ENCODE results near the gene CWF19L2. TPM values are rescaled to one million over a fixed set of nuclear protein-coding genes. Genes with fewer than 3 reads are reported as not detected.
A peak's percentile ranks its signal among the peaks of the same experiment; 100 is the strongest.
"Not testable (repeated sequence)": the region's sequence is repeated elsewhere in the genome, so short reads cannot be mapped to it uniquely, and the experiment has no call there.

Gene CWF19L2
- total RNA-seq, 8 experiments from 2014 or later, result 12.7 to 23.6 (median 15.4) TPM

DNA sequence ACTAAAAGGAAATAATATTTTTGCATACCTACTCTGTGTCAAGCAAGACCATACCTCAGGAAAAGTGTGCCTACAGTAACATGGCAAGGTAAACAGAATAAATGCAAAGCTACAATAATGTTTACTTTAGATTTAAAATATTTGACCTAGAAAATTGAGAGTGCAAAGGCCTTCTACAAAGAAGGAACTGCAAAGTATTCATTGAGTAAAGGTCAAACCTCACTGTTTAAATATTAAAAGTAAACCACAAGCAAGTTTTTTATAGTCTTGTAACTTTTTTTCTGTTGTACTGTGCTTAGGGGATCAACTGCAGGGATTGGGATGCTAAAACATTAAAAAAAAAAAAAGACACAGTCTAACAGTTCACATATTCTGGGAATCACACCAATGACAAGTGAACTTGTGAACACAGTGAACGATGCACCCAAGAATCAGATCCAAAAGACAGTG lies 48.8 kb downstream of the CWF19L2 start:
- Histone ChIP-seq H3K4me3 (no peak overlapping the region), H3K27ac (no peak overlapping the region), H3K4me1 (replicated peaks in 1 of 2) (no peaks in the 10 kb centered on the region)
- ATAC-seq (replicated peaks in 6 of 8), result no peak
- in situ Hi-C loops (cut with MboI; ENCODE audit: low pct_unique_long_range_greater_than_20kb in 2 of 9, low sequenced_read_pairs in 9 of 9, unreplicated experiment in 9 of 9), result no loop called here
- 82 to 100% (median 100%) methylated on average over 1 of the region's 1 CpG; no CpG with 5 or more reads in 3 of the 10 experiments for WGBS, 10 experiments

DNA sequence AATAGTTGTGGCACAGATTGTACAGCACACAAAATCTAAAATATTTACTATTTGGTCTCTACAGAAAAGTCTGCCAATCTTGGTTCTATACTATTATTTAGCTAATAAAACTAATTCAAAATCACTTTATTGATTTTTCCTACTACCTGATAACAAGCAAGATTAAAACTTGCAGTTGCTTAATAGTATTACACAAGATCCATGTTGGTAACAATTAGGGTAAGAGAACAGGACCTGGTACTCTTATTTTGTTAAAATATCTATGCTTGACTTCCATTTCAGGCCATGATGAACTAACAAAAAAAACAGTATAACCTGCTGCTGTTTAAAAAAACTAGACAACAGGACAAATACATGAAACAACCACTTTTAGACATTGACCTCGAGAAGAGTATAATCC lies 52.4 kb downstream of the CWF19L2 start:
- in situ Hi-C loops (cut with MboI; ENCODE audit: low pct_unique_long_range_greater_than_20kb in 2 of 9, low sequenced_read_pairs in 9 of 9, unreplicated experiment in 9 of 9), result no loop called here
- 20 to 92% (median 75%) methylated on average over 1 of the region's 1 CpG for WGBS, 10 experiments

DNA sequence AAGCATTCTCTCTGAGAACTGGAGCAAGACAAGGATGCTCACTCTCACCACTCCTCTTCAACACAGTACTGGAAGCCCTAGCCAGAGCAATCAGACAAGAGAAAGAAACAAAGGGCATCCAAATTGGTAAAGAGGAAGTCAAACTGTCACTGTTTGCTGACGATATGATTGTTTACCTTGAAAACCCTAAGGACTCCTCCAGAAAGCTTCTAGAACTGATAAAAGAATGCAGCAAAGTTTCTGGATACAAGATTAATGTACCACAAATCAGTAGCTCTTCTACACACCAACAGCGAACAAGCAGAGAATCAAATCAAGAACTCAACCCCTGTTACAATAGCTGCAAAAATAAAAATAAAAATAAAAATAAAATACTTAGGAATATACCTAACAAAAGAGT lies 56.5 kb downstream of the CWF19L2 start:
- ATAC-seq (replicated peaks in 6 of 8); H3K4me1 ChIP-seq (replicated peaks in 1 of 2); H3K27ac ChIP-seq; H3K4me3 ChIP-seq; in situ Hi-C loops (cut with MboI; ENCODE audit: low pct_unique_long_range_greater_than_20kb in 2 of 9, low sequenced_read_pairs in 9 of 9, unreplicated experiment in 9 of 9): not testable (repeated sequence)
- 69 to 100% (median 100%) methylated on average over 1 to 2 of the region's 2 CpGs; no CpG with 5 or more reads in 1 of the 10 experiments for WGBS, 10 experiments

More for the DNA sequence above, 52.4 kb downstream of the CWF19L2 start:
- Histone ChIP-seq H3K4me3 (no peak overlapping the region), H3K27ac (no peak overlapping the region), H3K4me1 (replicated peaks in 1 of 2) (no peaks in the 10 kb centered on the region)
- no peak for ATAC-seq (replicated peaks in 6 of 8)

DNA sequence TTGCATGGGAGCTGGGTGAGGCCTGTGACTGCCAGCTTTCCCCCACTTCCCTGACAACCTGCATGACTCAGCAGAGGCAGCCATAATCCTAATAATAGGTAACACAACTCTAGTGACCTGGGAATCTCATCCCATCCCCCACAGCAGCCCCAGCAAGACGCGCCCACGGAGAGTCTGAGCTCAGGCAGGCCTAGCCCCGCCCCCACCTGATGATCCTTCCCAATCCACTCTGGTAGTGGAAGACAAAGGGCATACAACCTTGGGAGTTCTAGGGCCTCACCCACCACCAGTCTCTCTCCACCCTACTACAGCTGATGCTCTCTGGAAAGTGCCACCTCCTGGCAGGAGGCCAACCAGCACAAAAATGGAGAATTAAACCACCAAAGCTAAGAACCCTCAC lies 60.3 kb downstream of the CWF19L2 start:
- Histone ChIP-seq H3K4me1 (replicated peaks in 1 of 2) (no peaks in the 10 kb centered on the region), H3K27ac (no peak overlapping the region), H3K4me3 (no peak overlapping the region)
- in situ Hi-C loops (cut with MboI; ENCODE audit: low pct_unique_long_range_greater_than_20kb in 2 of 9, low sequenced_read_pairs in 9 of 9, unreplicated experiment in 9 of 9), result no loop called here
- WGBS, 10 experiments, result no CpG with 5 or more reads among the region's 4 CpGs
- ATAC-seq (replicated peaks in 6 of 8), result no peak

DNA sequence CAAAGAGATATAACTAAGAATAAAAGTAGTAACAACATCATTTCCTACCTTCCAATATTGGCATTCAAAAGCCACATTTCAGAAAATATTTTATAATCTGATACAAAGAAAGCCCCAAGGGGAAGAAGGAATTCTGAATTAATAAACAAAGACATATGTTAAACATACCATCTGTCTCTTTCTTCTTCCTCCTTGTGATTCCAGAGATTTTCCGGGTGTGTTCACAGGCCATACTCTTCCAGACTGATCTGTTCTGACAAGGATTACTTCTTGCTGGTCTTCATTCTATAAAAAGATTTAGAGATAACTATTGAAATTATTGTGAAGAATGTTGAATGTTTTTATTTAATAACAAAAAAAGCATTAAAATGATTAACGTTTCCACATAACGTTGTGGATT lies 65.0 kb downstream of the CWF19L2 start:
- Histone ChIP-seq H3K4me3 (no peak overlapping the region), H3K27ac (no peak overlapping the region), H3K4me1 (replicated peaks in 1 of 2) (no peaks in the 10 kb centered on the region)
- in situ Hi-C loops (cut with MboI; ENCODE audit: low pct_unique_long_range_greater_than_20kb in 2 of 9, low sequenced_read_pairs in 9 of 9, unreplicated experiment in 9 of 9), result no loop called here
- 22 to 100% (median 94%) methylated on average over 2 to 3 of the region's 3 CpGs for WGBS, 10 experiments
- no peak for ATAC-seq (replicated peaks in 6 of 8)

DNA sequence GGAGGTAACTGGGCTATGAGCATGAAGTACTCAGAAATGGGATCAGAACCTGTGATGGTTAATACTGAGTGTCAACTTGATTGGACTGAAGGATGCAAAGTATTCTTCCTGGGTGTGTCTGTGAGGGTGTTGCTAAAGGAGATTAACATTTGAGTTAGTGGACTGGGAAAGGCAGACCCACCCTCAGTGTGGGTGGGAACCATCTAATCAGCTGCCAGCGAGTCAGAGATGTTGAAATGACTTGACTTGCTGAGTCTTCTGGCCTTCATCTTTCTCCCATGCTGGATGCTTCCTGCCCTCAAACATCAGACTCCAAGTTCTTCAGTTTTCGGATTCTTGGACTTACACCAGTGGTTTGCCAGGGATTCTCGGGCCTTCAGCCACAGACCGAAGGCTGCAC lies 66.9 kb downstream of the CWF19L2 start:
- ATAC-seq (replicated peaks in 6 of 8), result peak in 2 of 8 experiments; percentile 69 to 90
- WGBS, 10 experiments, result 71 to 100% (median 89%) methylated on average over 1 to 4 of the region's 4 CpGs; no CpG with 5 or more reads in 4 of the 10 experiments
- H3K4me3 ChIP-seq; in situ Hi-C loops (cut with MboI; ENCODE audit: low pct_unique_long_range_greater_than_20kb in 2 of 9, low sequenced_read_pairs in 9 of 9, unreplicated experiment in 9 of 9); H3K4me1 ChIP-seq (replicated peaks in 1 of 2); H3K27ac ChIP-seq: not testable (repeated sequence)

DNA sequence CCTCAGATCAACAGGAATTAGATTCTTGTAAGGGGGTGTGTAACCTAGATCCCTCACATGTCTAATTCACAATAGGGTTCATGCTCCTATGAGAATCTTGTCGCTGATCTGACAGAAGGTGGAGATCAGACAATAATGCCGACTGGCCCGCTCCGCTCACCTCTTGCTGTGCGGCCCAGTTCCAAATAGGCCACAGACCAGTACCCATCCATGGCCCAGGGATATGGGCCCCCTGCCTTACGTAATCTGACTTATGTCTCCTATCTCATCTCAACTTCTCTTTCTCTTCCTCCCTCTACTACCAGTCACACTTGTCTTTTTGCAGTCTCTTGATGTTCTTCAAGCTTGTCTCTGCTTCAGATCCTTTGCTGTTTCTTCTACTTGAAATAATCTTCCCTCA lies 70.0 kb downstream of the CWF19L2 start:
- in situ Hi-C loops (cut with MboI; ENCODE audit: low pct_unique_long_range_greater_than_20kb in 2 of 9, low sequenced_read_pairs in 9 of 9, unreplicated experiment in 9 of 9), result no loop called here
- Histone ChIP-seq H3K4me1 (replicated peaks in 1 of 2) (no peaks in the 10 kb centered on the region), H3K27ac (no peak overlapping the region), H3K4me3 (no peak overlapping the region)
- WGBS, 10 experiments, result 80 to 100% (median 98%) methylated on average over 1 to 6 of the region's 6 CpGs; no CpG with 5 or more reads in 2 of the 10 experiments
- ATAC-seq (replicated peaks in 6 of 8), result no peak

DNA sequence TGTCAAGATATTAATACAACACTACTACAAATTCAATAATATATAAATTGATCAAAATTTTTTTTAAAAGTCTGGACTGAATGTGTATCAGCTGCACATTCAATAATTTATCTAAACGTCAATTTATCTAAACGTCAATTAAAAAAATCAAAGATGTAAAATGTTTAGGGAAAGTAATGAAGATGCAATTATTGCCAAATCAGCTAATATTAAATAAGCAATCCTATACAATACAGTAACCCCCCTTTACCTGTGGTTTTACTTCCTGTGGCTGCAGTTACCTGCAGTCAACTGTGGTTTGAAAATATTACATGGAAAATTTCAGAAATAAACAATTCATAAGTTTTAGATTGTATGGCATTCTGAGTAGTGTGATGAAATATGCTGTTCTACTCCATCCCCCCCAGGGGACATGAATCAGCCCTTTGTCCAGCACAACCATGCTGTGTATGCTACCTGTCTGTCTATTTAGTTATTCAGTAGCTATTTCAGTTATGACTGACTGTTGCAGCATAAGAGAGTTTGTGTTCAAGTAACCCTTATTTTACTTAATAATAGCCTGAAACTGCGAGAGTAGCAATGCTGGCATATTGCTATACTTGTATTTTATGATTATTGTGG lies 72.2 kb downstream of the CWF19L2 start:
- 92 to 100% (median 99%) methylated on average over 2 to 3 of the region's 3 CpGs for WGBS, 10 experiments
- H3K27ac ChIP-seq, result no peak overlapping the region
- no peaks in the 10 kb centered on the region for H3K4me1 ChIP-seq (replicated peaks in 1 of 2)
- no peak overlapping the region for H3K4me3 ChIP-seq
- peak in 1 of 8 experiments; percentile 44 for ATAC-seq (replicated peaks in 6 of 8)
- in situ Hi-C loops (cut with MboI; ENCODE audit: low pct_unique_long_range_greater_than_20kb in 2 of 9, low sequenced_read_pairs in 9 of 9, unreplicated experiment in 9 of 9), result no loop called here

DNA sequence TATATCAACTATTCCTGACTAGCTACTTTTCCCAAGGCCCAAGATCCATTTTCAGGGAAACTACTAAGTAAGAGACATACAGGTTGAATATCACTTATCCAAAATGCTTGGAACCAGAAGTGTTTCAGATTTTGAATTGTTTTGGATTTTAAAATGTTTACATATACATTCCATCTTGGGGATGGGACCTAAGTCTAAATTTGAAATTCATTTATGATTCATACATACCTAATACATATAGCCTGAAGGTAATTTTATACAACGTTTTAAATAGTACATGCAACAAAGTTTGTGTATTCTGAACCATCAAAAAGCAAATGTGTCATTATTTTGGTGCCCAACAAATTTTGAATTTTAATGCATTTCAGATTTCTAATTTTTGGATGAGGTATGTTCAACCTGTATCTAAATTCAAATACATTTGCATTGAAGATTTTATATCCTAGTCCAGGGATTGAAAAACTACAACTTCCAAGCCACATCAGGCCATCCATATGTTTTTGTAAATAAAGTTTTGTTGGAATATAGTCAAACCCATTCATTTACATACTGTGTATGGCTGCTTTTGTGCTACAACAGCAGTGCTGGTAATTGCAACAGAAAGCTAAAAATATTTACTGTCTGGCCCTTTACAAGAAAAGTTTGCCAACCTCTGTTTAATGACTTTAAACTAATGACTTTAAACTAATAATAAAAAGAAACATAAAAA lies 73.3 kb downstream of the CWF19L2 start:
- 0 to 100% (median 86%) methylated on average over 1 of the region's 1 CpG; no CpG with 5 or more reads in 1 of the 10 experiments for WGBS, 10 experiments
- Histone ChIP-seq H3K4me1 (replicated peaks in 1 of 2) (no peaks in the 10 kb centered on the region), H3K4me3 (no peak overlapping the region), H3K27ac (no peak overlapping the region)
- in situ Hi-C loops (cut with MboI; ENCODE audit: low pct_unique_long_range_greater_than_20kb in 2 of 9, low sequenced_read_pairs in 9 of 9, unreplicated experiment in 9 of 9), result no loop called here
- peak in 2 of 8 experiments; percentile 24 to 81 for ATAC-seq (replicated peaks in 6 of 8)

DNA sequence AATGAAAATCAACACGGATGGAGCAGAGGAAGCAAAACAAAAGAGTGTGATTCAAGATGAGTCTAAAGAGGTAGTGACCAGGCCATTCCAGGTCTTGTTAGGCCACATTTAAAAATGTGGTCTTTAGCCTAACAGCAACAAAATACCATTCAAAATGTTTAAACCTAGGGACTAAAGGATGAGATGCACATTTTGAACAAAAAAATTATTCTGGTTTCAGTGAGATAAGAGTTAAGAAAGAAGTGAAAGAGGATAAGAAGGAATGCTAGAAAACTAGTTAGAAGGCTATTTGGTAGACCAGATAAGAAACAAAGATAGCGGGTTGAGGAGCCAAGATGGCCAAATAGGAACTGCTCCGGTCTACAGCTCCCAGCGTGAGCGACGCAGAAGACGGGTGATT lies 85.2 kb downstream of the CWF19L2 start:
- no peak for ATAC-seq (replicated peaks in 6 of 8)
- no peak overlapping the region for H3K4me3 ChIP-seq
- no peaks in the 10 kb centered on the region for H3K4me1 ChIP-seq (replicated peaks in 1 of 2)
- H3K27ac ChIP-seq, result no peak overlapping the region
- in situ Hi-C loops (cut with MboI; ENCODE audit: low pct_unique_long_range_greater_than_20kb in 2 of 9, low sequenced_read_pairs in 9 of 9, unreplicated experiment in 9 of 9), result no loop called here
- whole genome bisulfite sequencing, 10 experiments, result 72 to 100% (median 92%) methylated on average over 1 to 6 of the region's 7 CpGs; no CpG with 5 or more reads in 4 of the 10 experiments

DNA sequence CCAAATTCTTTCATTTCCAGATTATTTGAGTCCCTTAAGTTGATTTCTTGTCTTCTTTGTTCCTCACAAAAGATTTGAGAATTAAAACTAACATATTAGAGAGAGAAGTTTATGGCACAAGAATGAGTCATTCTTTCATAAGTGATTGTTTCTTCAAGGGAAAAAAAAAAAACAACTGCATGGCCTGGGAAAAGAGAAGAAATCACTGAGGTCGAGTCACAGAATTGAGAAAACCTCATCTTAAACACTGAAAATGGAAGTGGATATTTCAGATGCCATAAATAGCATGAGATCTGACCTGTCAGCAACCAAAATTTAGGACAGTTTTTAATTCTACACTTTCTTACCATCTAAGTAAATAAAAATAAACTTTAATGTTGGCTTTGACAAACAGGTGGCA lies 87.2 kb downstream of the CWF19L2 start:
- WGBS, 10 experiments, result 11 to 83% (median 46%) methylated on average over 1 of the region's 1 CpG; no CpG with 5 or more reads in 2 of the 10 experiments
- Histone ChIP-seq H3K4me1 (replicated peaks in 1 of 2) (no peaks in the 10 kb centered on the region), H3K27ac (no peak overlapping the region), H3K4me3 (no peak overlapping the region)
- in situ Hi-C loops (cut with MboI; ENCODE audit: low pct_unique_long_range_greater_than_20kb in 2 of 9, low sequenced_read_pairs in 9 of 9, unreplicated experiment in 9 of 9), result no loop called here
- peak in 1 of 8 experiments; percentile 49 for ATAC-seq (replicated peaks in 6 of 8)

DNA sequence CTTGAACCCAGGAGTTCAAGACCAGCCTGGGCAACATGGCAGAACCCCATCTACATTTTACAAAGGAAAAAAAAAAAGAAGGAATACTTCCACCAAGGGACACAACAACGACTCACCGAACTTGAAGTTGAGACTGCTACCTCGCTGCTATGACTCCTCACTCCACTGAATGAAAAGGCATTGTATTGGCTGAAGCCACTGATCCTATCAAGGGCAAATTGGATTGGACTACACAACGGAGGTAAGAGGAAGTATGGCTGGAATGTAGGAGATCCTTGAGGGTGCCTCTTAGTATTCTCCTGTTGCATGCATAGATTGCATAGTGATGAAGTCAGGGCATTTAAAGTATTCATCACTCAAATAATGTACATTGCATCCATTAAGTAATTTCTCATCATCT lies 97.9 kb downstream of the CWF19L2 start:
- ATAC-seq (replicated peaks in 6 of 8), result no peak
- no peak overlapping the region for H3K4me3 ChIP-seq
- no peak overlapping the region for H3K27ac ChIP-seq
- WGBS, 10 experiments, result 67 to 100% (median 93%) methylated on average over 3 to 4 of the region's 4 CpGs; no CpG with 5 or more reads in 3 of the 10 experiments
- H3K4me1 ChIP-seq (replicated peaks in 1 of 2), result no peaks in the 10 kb centered on the region
- in situ Hi-C loops (cut with MboI; ENCODE audit: low pct_unique_long_range_greater_than_20kb in 2 of 9, low sequenced_read_pairs in 9 of 9, unreplicated experiment in 9 of 9), result no loop called here

DNA sequence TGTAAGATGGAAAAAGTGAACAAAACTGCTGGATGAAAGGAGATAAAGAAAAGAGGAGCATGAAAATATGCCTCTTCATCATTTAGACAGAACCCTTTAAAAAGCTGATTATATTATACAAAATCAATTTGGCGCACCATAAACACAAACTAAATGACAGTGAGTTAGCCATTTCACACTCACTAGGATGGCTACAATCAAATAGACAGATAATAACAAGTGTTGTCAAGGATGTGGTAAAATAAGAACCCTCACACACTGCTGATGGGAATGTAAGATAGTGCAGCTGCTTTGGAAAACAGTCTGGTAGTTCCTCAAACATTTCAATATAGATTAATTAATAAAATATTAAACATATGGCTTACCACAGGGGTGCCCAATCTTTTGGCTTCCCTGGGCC lies 99.7 kb downstream of the CWF19L2 start:
- no peak overlapping the region for H3K4me3 ChIP-seq
- in situ Hi-C loops (cut with MboI; ENCODE audit: low pct_unique_long_range_greater_than_20kb in 2 of 9, low sequenced_read_pairs in 9 of 9, unreplicated experiment in 9 of 9), result no loop called here
- no peak overlapping the region for H3K27ac ChIP-seq
- ATAC-seq (replicated peaks in 6 of 8), result no peak
- no peaks in the 10 kb centered on the region for H3K4me1 ChIP-seq (replicated peaks in 1 of 2)
- WGBS, 10 experiments, result 0 to 100% (median 29%) methylated on average over 1 of the region's 1 CpG; no CpG with 5 or more reads in 4 of the 10 experiments

Measured in motor neuron (in vitro differentiated cells).